ENCODE data around the gene IQCB1. TPM values are rescaled to one million over a fixed set of nuclear protein-coding genes. Genes with fewer than 3 reads are reported as not detected.

Gene IQCB1
- total RNA-seq, result 11.7 and 13.7 TPM in 2 replicates

GRCh38 chr3:121834671-121835464 is at the start of gene IQCB1, which contains the start of gene EAF2:
IQCB1 (minus strand) TSS chr3:121835060; CDS start chr3:121828960, 6,100 bp downstream.
EAF2 (plus strand) TSS chr3:121835209; CDS start chr3:121835286, 77 bp downstream.

GRCh38 chr3:121749276-121750086 is 85.4 kb downstream of the IQCB1 start, which contains the start of gene GOLGB1:
GOLGB1 (minus strand) TSS chr3:121749741; CDS start chr3:121730971, 18,770 bp downstream.

Other genes with a start within 250 kb of the IQCB1 start
- gene FBXO40, start 241.7 kb downstream of the IQCB1 start, total RNA-seq, result not detected in 2 replicates
- gene HCLS1, start 174.2 kb downstream of the IQCB1 start, total RNA-seq, result 7.1 and 7.2 TPM in 2 replicates
- 55.3 and 60.3 TPM in 2 replicates for gene GOLGB1, start 85.3 kb downstream of the IQCB1 start, total RNA-seq
- 2.4 and 3.1 TPM in 2 replicates for gene EAF2, start 149 bp upstream of the IQCB1 start, total RNA-seq
- 0.14 and 0.37 TPM in 2 replicates for gene SLC15A2, start 59.3 kb upstream of the IQCB1 start, total RNA-seq
- not detected in 2 replicates for gene ILDR1, start 187.2 kb upstream of the IQCB1 start, total RNA-seq
- gene CD86, start 220.3 kb upstream of the IQCB1 start, total RNA-seq, result not detected in 2 replicates